ENCODE measurements around the gene LBX1. TPM values are rescaled to one million over a fixed set of nuclear protein-coding genes. Genes with fewer than 3 reads are reported as not detected.

Gene LBX1
- total and polyA plus RNA-seq, 7 experiments from 2014 or later, result not detected

DNA sequence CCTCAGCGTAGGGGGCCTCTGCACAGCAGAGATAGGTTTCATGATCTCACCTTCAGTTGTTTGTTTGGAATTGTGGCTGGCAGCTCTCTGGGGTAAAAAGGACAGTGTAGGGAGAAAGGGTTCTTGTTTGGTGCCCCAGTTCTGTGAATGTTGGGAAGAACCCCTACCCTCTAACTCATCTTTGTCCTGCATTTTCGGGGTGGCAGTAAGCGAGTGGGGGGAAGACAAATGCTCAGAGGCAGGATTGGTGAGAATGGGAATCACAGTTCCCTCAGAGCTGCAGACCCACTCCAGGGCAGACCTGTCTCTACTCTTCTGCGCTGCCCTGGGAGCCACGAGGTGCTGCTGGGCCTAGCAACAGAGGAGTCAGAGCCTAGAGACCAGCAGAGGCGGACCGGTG lies 1.8 kb upstream of the LBX1 start:
- Mint-ChIP-seq H3K4me1 (peaks cover 18 to 32% (median 28%) of the 10 kb centered on the region in 7 donors), H3K4me3 (no peak overlapping the region), H3K27me3 (peaks cover 79 to 83% (median 81%) of the 10 kb centered on the region in 5 donors), H3K36me3 (no peaks in the 10 kb centered on the region), H3K27ac (no peak overlapping the region), H3K9me3 (peaks cover 0 to 2% (median 0%) of the 10 kb centered on the region in 11 donors)
- Histone ChIP-seq H3K9me3 (ENCODE audit: control insufficient read depth in 2 of 3, low read length in 3 of 3) (no peaks in the 10 kb centered on the region), H3K27ac (ENCODE audit: low read depth, low read length) (no peak overlapping the region), H3K4me1 (ENCODE audit: control insufficient read depth in 2 of 2, insufficient read depth in 2 of 2, low read length in 2 of 2) (peaks cover 12 to 26% of the 10 kb centered on the region in 2 donors), H3K4me3 (ENCODE audit: low read length) (no peak overlapping the region), H3K36me3 (ENCODE audit: control insufficient read depth in 2 of 3, insufficient read depth in 3 of 3, low read length in 3 of 3) (no peaks in the 10 kb centered on the region), H3K27me3 (ENCODE audit: control insufficient read depth in 2 of 2, insufficient read depth in 2 of 2, low read length in 2 of 2) (peaks cover 4 to 40% of the 10 kb centered on the region in 2 donors)
- DNase-seq (no peak), ATAC-seq (no peak)
- ChIA-PET POLR2A (no interaction called here), CTCF (no interaction called here)
- intact Hi-C loops (cut with micrococcal nuclease), result no loop called here

DNA sequence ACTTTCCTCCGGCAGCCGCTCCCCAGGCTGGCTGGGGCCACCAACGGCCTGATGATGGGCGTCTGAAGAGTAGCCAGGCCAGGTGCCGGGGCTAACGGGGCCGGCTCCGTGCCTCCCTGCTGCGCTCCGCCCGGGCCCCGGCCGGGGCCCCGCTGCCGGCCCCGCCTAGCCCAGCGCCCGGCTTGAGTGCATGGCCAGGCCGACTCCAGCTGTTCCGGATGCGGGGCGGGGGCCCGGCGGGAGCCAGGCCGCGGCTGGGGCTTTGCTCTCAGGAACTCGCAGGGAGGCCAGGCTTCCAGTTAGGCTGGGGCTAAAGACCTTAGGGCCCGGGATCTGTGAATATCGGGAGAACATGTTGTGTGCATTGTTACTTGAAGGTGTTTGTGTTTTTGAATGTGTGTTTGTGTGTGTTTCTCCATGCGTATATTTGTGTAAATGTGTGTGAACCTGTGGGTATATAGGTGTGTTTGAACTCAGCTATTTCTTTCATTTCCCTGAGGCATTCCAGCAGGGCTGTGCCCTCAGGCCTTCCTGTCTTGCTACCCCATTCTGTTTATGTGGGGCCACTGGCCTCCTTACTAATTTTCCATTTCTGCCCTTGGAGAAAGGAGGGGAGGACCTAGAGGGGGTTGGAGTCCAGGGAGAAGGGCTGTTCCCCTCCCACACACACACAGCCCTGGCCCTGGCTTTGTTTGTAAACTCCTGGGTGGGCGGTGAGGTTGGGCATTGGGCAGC lies 1.1 kb upstream of the LBX1 start:
- POLR2A ChIA-PET, result no interaction called here
- no peaks in the 10 kb centered on the region for H3K9me3 ChIP-seq (ENCODE audit: control insufficient read depth in 2 of 3, low read length in 3 of 3)
- ATAC-seq, result no peak
- no peak overlapping the region for H3K27ac ChIP-seq (ENCODE audit: low read depth, low read length)
- Mint-ChIP-seq H3K9me3 (peaks cover 0 to 2% (median 0%) of the 10 kb centered on the region in 11 donors), H3K4me1 (peaks cover 21 to 37% (median 28%) of the 10 kb centered on the region in 7 donors), H3K27ac (peak overlapping the region in 1 of 9 donors; percentile 78), H3K4me3 (peak overlapping the region in 9 of 10 donors; percentile 7 to 80 (median 41)), H3K27me3 (peaks cover 77 to 83% (median 78%) of the 10 kb centered on the region in 5 donors), H3K36me3 (no peaks in the 10 kb centered on the region)
- no peaks in the 10 kb centered on the region for H3K36me3 ChIP-seq (ENCODE audit: control insufficient read depth in 2 of 3, insufficient read depth in 3 of 3, low read length in 3 of 3)
- intact Hi-C loops (cut with micrococcal nuclease), result no loop called here
- H3K27me3 ChIP-seq (ENCODE audit: control insufficient read depth in 2 of 2, insufficient read depth in 2 of 2, low read length in 2 of 2), result peaks cover 11 to 43% of the 10 kb centered on the region in 2 donors
- CTCF ChIA-PET, result no interaction called here
- peaks cover 19 to 32% of the 10 kb centered on the region in 2 donors for H3K4me1 ChIP-seq (ENCODE audit: control insufficient read depth in 2 of 2, insufficient read depth in 2 of 2, low read length in 2 of 2)
- no peak for DNase-seq
- H3K4me3 ChIP-seq (ENCODE audit: low read length), result no peak overlapping the region

DNA sequence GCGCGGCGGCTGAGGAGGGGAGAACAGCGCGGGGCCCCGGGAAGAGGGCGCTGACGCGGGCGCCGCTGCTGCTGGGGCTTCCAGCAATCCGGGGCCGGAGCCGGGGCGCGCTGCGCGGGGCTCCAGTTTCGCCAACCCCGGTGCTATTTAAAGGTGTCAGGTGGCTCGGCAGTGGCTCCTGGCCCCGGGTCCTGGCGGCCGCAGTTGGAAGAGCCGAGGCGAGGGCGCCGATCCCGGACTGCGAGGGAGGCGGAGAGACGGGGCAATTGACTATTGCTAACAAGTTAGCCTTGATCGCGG lies 347 bp downstream of the LBX1 start:
- Histone ChIP-seq H3K4me1 (ENCODE audit: control insufficient read depth in 2 of 2, insufficient read depth in 2 of 2, low read length in 2 of 2) (peaks cover 24 to 43% of the 10 kb centered on the region in 2 donors), H3K36me3 (ENCODE audit: control insufficient read depth in 2 of 3, insufficient read depth in 3 of 3, low read length in 3 of 3) (no peaks in the 10 kb centered on the region), H3K27ac (ENCODE audit: low read depth, low read length) (no peak overlapping the region), H3K27me3 (ENCODE audit: control insufficient read depth in 2 of 2, insufficient read depth in 2 of 2, low read length in 2 of 2) (peaks cover 15 to 49% of the 10 kb centered on the region in 2 donors), H3K9me3 (ENCODE audit: control insufficient read depth in 2 of 3, low read length in 3 of 3) (no peaks in the 10 kb centered on the region), H3K4me3 (ENCODE audit: low read length) (no peak overlapping the region)
- intact Hi-C loops (cut with micrococcal nuclease), result loop anchor here (5.0 to 10.0 kb wide), 5 partner anchors 123 to 574 kb away; partner anchors contain the start of genes BTRC (in 1 of the 2) and PAX2 (in 1 of the 2)
- POLR2A ChIA-PET, result no interaction called here
- CTCF ChIA-PET, result no interaction called here
- Mint-ChIP-seq H3K9me3 (peaks cover 0 to 2% (median 0%) of the 10 kb centered on the region in 11 donors), H3K36me3 (peaks cover 0 to 4% (median 0%) of the 10 kb centered on the region in 5 donors), H3K4me1 (peaks cover 26 to 47% (median 36%) of the 10 kb centered on the region in 7 donors), H3K27ac (peak overlapping the region in 1 of 9 donors; percentile 89), H3K4me3 (peak overlapping the region; percentile 51 to 80 (median 68)), H3K27me3 (peaks cover 73 to 77% (median 76%) of the 10 kb centered on the region in 5 donors)
- no peak for ATAC-seq
- no peak for DNase-seq

DNA sequence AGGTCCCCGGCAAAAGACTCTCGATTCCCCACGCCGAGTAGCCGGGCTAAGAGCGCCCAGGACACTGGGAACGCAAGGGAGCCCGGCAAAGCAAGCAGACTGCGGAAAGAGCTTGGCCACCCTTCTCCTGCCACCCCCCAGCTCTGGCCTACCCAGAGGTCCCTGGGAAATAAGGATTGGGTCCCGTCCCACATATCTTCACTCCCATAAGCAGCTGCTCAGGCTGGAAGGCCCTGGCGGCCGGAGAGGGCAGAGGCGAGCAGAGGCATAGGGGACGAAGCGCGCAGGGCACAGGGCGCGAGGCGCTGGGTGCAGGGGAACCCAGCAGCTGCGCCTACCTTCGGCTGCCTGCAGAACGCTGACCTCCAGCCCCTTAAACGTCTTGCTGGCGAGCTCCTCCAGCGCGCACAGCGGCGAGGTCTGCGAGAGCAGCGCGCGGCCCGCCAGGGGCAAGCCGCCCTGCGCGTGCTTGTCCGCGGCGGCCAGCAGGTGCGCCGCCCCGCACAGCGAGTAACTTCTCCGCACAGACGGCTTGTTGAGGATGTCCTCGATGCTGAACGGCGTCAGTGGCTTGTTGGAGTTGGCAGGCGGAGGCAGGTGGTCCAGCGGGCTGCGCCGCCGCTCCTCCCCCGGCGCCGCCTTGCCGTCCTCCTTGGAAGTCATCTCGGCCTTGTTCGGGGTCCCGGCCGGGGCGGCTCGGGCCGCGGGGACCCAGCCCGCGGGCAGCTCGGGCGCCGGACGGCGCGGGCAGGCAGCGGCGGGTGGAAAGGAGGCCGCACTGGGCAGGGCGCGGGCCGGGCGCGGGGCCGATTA lies 904 bp downstream of the LBX1 start:
- no peaks in the 10 kb centered on the region for H3K9me3 ChIP-seq (ENCODE audit: control insufficient read depth in 2 of 3, low read length in 3 of 3)
- ChIA-PET CTCF (no interaction called here), POLR2A (no interaction called here)
- intact Hi-C loops (cut with micrococcal nuclease), result loop anchor here (5.0 to 10.0 kb wide), 5 partner anchors 124 to 574 kb away; partner anchors contain the start of genes BTRC (in 1 of the 2) and PAX2 (in 1 of the 2)
- H3K9me3 Mint-ChIP-seq, result peaks cover 0 to 3% (median 0%) of the 10 kb centered on the region in 11 donors
- peak overlapping the region in 1 of 9 donors; percentile 79 for H3K27ac Mint-ChIP-seq
- H3K4me3 Mint-ChIP-seq, result peak overlapping the region; percentile 42 to 80 (median 74)
- H3K4me1 ChIP-seq (ENCODE audit: control insufficient read depth in 2 of 2, insufficient read depth in 2 of 2, low read length in 2 of 2), result peaks cover 27 to 48% of the 10 kb centered on the region in 2 donors
- no peak overlapping the region for H3K27ac ChIP-seq (ENCODE audit: low read depth, low read length)
- ATAC-seq (no peak), DNase-seq (no peak)
- peaks cover 26 to 52% (median 40%) of the 10 kb centered on the region in 7 donors for H3K4me1 Mint-ChIP-seq
- no peaks in the 10 kb centered on the region for H3K36me3 ChIP-seq (ENCODE audit: control insufficient read depth in 2 of 3, insufficient read depth in 3 of 3, low read length in 3 of 3)
- H3K27me3 ChIP-seq (ENCODE audit: control insufficient read depth in 2 of 2, insufficient read depth in 2 of 2, low read length in 2 of 2), result peaks cover 18 to 54% of the 10 kb centered on the region in 2 donors
- no peak overlapping the region for H3K4me3 ChIP-seq (ENCODE audit: low read length)
- peaks cover 0 to 4% (median 0%) of the 10 kb centered on the region in 5 donors for H3K36me3 Mint-ChIP-seq
- H3K27me3 Mint-ChIP-seq, result peaks cover 71 to 78% (median 74%) of the 10 kb centered on the region in 5 donors

DNA sequence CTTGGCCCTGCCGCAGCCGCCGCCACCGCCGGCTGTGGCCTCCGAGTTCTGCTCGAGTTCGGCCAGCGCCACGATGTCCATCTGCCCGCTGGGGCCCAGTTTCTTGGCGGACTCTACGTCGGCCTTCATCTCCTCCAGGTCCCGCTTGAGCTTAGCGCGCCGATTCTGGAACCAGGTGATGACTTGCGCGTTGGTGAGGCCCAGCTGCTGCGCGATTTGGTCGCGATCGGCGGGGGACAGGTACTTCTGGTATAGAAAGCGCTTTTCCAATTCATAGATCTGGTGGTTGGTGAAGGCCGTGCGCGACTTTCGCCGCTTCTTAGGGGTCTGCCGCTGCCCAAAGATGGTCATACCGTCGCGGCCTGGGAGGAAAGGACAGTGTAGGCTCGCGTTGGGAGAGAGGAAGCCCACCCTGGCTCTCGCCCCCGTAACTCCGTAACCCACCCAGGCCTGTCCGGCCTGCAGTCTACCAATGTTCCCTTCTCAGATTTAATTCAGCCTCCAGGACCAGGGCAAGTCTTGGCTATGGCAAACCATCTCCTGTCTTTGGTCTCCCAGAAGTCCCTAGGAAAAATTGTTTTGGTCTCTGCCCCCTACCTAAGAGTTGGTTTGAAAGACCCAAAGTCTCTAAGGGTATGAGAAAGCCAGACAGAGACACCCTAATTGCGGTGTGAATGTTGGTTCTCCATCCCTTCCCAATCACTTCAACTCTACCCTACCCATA lies 1.7 kb downstream of the LBX1 start:
- H3K27me3 ChIP-seq (ENCODE audit: control insufficient read depth in 2 of 2, insufficient read depth in 2 of 2, low read length in 2 of 2), result peaks cover 18 to 57% of the 10 kb centered on the region in 2 donors
- H3K36me3 Mint-ChIP-seq, result peaks cover 0 to 4% (median 0%) of the 10 kb centered on the region in 5 donors

More for the DNA sequence above, 1.7 kb downstream of the LBX1 start:
- Histone ChIP-seq H3K9me3 (ENCODE audit: control insufficient read depth in 2 of 3, low read length in 3 of 3) (no peaks in the 10 kb centered on the region), H3K27ac (ENCODE audit: low read depth, low read length) (no peak overlapping the region), H3K36me3 (ENCODE audit: control insufficient read depth in 2 of 3, insufficient read depth in 3 of 3, low read length in 3 of 3) (no peaks in the 10 kb centered on the region), H3K4me3 (ENCODE audit: low read length) (peak overlapping the region; percentile 24), H3K4me1 (ENCODE audit: control insufficient read depth in 2 of 2, insufficient read depth in 2 of 2, low read length in 2 of 2) (peaks cover 33 to 56% of the 10 kb centered on the region in 2 donors)
- CTCF ChIA-PET, result interaction anchor here (0.6 kb wide), 1 partner anchor 81 kb away, joined by 3 read pairs; no protein-coding TSS in a partner anchor
- peak overlapping the region; percentile 42 to 80 (median 74) for H3K4me3 Mint-ChIP-seq
- peak overlapping the region in 1 of 9 donors; percentile 79 for H3K27ac Mint-ChIP-seq
- H3K9me3 Mint-ChIP-seq, result peaks cover 0 to 3% (median 0%) of the 10 kb centered on the region in 11 donors
- ATAC-seq (no peak), DNase-seq (no peak)
- H3K4me1 Mint-ChIP-seq, result peaks cover 30 to 58% (median 40%) of the 10 kb centered on the region in 7 donors
- peaks cover 65 to 78% (median 73%) of the 10 kb centered on the region in 5 donors for H3K27me3 Mint-ChIP-seq
- intact Hi-C loops (cut with micrococcal nuclease), result loop anchor here (2.0 to 10.0 kb wide), 6 partner anchors 89 to 573 kb away; partner anchors contain the start of genes BTRC (in 1 of the 2) and PAX2 (in 1 of the 2)
- POLR2A ChIA-PET, result no interaction called here

Data from naive thymus-derived CD4-positive, alpha-beta T cell (primary cell).